Esophagus muscularis mucosa (tissue), 4 donors: ENCODE results near the gene APOC1. TPM values are rescaled to one million over a fixed set of nuclear protein-coding genes. Genes with fewer than 3 reads are reported as not detected.
"Not testable (repeated sequence)": the region's sequence is repeated elsewhere in the genome, so short reads cannot be mapped to it uniquely, and the experiment has no call there.

Experiments used
- DNase-seq: peaks from one replicate; pipeline ENCODE4 v3.0.0-alpha.2; 2017; ENCODE audit errors: extremely low spot score
- H3K27ac ChIP-seq, 4 donors: fragments of 200-600 bp; sonication (generic); replicated peaks in 1 of 4; 1 replicate in 3 of 4; 2 replicates in 1 of 4; pipeline ENCODE4 v1.5.1; 2016 to 2019; ENCODE audit warnings: mild to moderate bottlenecking in 1 of 4
- H3K27me3 ChIP-seq, 4 donors: fragments of 200-600 bp; sonication (generic); one replicate each; pipeline versions ENCODE4 v1.5.1 to v1.6.0; 2016 to 2019
- H3K36me3 ChIP-seq, 4 donors: fragments of 200-600 bp; sonication (generic); one replicate each; pipeline ENCODE4 v1.5.1; 2016 to 2019
- H3K4me1 ChIP-seq, 4 donors: fragments of 200-600 bp; sonication (generic); one replicate each; pipeline ENCODE4 v1.5.1; 2016 to 2019
- H3K4me3 ChIP-seq, 4 donors: fragments of 200-600 bp; sonication (generic); 1 replicate in 2 of 4; 2 replicates in 2 of 4; pipeline ENCODE4 v1.5.1; 2016 to 2019; ENCODE audit warnings: mild to moderate bottlenecking in 4 of 4, moderate library complexity in 1 of 4
- H3K9me3 ChIP-seq, 4 donors: fragments of 200-600 bp; sonication (generic); 1 replicate in 3 of 4; 2 replicates in 1 of 4; pipeline ENCODE4 v1.5.1; 2016 to 2019
- EP300 ChIP-seq: sonication (generic); formaldehyde crosslinking; IDR thresholded peaks from one replicate; pipeline ENCODE4 v1.6.1; 2017; ENCODE audit warnings: antibody characterized with exemption
- POLR2A ChIP-seq: fragments of 450-650 bp; IDR thresholded peaks from one replicate; pipeline ENCODE4 v1.6.1; 2017; ENCODE audit warnings: antibody characterized with exemption, moderate library complexity, mild to moderate bottlenecking, low read depth
- POLR2AphosphoS5 ChIP-seq, 2 donors: sonication (generic); formaldehyde crosslinking; IDR thresholded peaks; one replicate each; pipeline ENCODE4 v1.6.1; 2017; ENCODE audit warnings: antibody characterized with exemption in 2 of 2
- WGBS: methylation state at CpG from one replicate; pipeline ENCODE4 v1.1.5; 2018; 5-methylcytosine and 5-hydroxymethylcytosine counted together
- intact Hi-C: fragments of 100-400 bp; cut with DNase I; formaldehyde crosslinking; loops from one replicate; pipeline ENCODE4 v1.15.1; 2023
- total RNA-seq, 4 donors: library from RNA; depleted of rRNA; stranded (reverse); fragments of >200 nt; gene quantifications; one replicate each; pipeline versions ENCODE4 v1.1.0 to v1.2.1, GENCODE V29; 2016
- TF ChIP-seq, protein P1 (sequence below), 3 experiments: fragments of 200-600 bp in 2 of 3; fragments of 450-650 bp in 1 of 3; sonication (generic) in 2 of 3; IDR thresholded peaks; one replicate each; pipeline ENCODE4 v1.5.1; 2017 to 2019; ENCODE audit warnings: antibody characterized with exemption in 3 of 3, mild to moderate bottlenecking in 2 of 3, moderate library complexity in 1 of 3

APOC1 gene
- total RNA-seq, 4 donors from 2014 or later: 2.5 TPM; not detected in 3

DNA sequence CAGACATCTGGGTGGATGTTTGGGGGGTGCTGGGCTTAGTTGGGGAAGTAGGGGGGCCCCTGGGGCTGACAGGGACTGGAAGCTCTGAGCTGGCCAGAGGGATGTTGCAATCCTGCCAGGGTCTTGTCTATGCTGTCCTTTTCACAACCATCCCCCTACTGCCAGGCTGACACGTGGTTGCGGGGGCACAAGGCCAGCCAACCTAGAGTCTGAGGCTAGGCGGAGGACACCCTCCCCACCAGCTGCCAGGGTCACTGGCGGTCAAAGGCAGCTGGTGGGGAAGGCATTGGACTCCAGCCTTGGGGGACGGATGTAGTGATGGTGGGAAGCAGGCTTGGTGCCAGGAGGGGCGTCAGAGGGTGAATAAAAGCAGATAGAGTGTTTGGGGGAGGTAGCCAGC lies 1.6 kb upstream of the APOC1 start:
- peaks cover 0 to 26% (median 0%) of the 10 kb centered on the region in 4 donors for H3K27me3 ChIP-seq
- intact Hi-C loops: no loop called here
- DNase-seq: no peak
- no peaks in the 10 kb centered on the region for H3K9me3 ChIP-seq
- TF ChIP-seq, protein P1, sequence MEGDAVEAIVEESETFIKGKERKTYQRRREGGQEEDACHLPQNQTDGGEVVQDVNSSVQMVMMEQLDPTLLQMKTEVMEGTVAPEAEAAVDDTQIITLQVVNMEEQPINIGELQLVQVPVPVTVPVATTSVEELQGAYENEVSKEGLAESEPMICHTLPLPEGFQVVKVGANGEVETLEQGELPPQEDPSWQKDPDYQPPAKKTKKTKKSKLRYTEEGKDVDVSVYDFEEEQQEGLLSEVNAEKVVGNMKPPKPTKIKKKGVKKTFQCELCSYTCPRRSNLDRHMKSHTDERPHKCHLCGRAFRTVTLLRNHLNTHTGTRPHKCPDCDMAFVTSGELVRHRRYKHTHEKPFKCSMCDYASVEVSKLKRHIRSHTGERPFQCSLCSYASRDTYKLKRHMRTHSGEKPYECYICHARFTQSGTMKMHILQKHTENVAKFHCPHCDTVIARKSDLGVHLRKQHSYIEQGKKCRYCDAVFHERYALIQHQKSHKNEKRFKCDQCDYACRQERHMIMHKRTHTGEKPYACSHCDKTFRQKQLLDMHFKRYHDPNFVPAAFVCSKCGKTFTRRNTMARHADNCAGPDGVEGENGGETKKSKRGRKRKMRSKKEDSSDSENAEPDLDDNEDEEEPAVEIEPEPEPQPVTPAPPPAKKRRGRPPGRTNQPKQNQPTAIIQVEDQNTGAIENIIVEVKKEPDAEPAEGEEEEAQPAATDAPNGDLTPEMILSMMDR (IDR thresholded peaks at IDR 0.05): no peak
- TF ChIP-seq POLR2AphosphoS5 (IDR thresholded peaks at IDR 0.05): no peak
- no peak for TF ChIP-seq POLR2A
- TF ChIP-seq EP300: no peak
- no peak overlapping the region for H3K27ac ChIP-seq
- no peak overlapping the region for H3K4me3 ChIP-seq
- no peaks in the 10 kb centered on the region for H3K36me3 ChIP-seq
- H3K4me1 ChIP-seq: peaks cover 5 to 35% (median 28%) of the 10 kb centered on the region in 4 donors
- 39% methylated on average over 6 of the region's 6 CpGs for WGBS

DNA sequence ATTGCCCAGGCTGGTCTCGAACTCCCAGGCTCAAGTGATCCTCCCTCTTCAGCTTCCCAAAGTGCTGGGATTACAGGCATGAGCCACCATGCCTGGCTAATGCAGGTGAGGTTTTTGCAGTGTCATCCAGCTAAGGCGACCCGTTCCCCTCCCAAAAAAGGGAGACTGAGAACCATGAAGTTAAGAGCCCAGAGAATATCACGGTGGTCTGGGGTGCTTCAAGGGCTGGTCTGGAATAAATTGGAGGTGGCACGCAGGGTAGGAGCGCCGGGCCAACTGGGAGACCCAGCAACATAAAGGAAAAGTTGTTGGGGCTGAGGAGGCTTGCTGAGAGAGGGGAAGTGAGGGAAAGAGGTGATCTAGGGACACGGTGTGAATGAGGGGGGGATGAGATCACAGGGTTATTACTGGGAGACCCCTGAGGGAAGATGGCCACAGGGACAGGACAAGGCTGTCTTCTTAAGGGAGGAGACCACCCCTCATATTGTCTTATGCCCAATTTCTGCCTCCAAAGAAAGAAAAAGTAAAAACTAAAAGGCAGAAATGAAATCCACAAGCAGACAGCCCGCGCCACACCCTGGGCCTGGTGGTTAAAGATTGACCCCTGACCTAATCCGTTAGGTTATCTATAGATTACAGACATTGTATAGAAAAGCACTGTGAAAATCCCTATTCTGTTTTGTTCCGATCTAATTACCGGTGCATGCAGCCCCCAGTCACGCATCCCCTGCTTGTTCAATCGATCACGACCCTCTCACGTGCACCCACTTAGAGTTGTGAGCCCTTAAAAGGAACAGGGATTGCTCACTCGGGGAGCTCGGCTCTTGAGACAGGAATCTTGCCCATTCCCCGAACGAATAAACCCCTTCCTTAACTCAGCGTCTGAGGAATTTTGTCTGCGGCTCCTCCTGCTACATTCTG lies 636 bp upstream of the APOC1 start:
- DNase-seq, intact Hi-C loops, H3K36me3 ChIP-seq, H3K9me3 ChIP-seq, H3K27ac ChIP-seq: not testable (repeated sequence)
- peak overlapping the region in 2 of 4 donors; percentile 53 to 61 for H3K4me3 ChIP-seq
- peaks cover 5 to 35% (median 28%) of the 10 kb centered on the region in 4 donors for H3K4me1 ChIP-seq
- 66% methylated on average over 23 of the region's 23 CpGs for WGBS
- peaks cover 0 to 19% (median 0%) of the 10 kb centered on the region in 4 donors for H3K27me3 ChIP-seq

DNA sequence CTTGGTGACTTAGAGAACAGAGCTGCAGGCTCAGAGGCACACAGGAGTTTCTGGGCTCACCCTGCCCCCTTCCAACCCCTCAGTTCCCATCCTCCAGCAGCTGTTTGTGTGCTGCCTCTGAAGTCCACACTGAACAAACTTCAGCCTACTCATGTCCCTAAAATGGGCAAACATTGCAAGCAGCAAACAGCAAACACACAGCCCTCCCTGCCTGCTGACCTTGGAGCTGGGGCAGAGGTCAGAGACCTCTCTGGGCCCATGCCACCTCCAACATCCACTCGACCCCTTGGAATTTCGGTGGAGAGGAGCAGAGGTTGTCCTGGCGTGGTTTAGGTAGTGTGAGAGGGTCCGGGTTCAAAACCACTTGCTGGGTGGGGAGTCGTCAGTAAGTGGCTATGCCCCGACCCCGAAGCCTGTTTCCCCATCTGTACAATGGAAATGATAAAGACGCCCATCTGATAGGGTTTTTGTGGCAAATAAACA lies 9.9 kb downstream of the APOC1 start:
- no peak for TF ChIP-seq POLR2AphosphoS5 (IDR thresholded peaks at IDR 0.05)
- TF ChIP-seq, protein P1 (IDR thresholded peaks at IDR 0.05): no peak
- TF ChIP-seq EP300: no peak
- TF ChIP-seq POLR2A: no peak
- 77% methylated on average over 8 of the region's 8 CpGs for WGBS
- Histone ChIP-seq H3K36me3 (no peaks in the 10 kb centered on the region), H3K4me1 (peaks cover 9 to 34% (median 24%) of the 10 kb centered on the region in 4 donors), H3K27ac (peak overlapping the region in 1 of 4 donors; percentile 59), H3K27me3 (no peaks in the 10 kb centered on the region), H3K4me3 (no peak overlapping the region), H3K9me3 (no peaks in the 10 kb centered on the region)
- no peak for DNase-seq
- intact Hi-C loops: no loop called here

DNA sequence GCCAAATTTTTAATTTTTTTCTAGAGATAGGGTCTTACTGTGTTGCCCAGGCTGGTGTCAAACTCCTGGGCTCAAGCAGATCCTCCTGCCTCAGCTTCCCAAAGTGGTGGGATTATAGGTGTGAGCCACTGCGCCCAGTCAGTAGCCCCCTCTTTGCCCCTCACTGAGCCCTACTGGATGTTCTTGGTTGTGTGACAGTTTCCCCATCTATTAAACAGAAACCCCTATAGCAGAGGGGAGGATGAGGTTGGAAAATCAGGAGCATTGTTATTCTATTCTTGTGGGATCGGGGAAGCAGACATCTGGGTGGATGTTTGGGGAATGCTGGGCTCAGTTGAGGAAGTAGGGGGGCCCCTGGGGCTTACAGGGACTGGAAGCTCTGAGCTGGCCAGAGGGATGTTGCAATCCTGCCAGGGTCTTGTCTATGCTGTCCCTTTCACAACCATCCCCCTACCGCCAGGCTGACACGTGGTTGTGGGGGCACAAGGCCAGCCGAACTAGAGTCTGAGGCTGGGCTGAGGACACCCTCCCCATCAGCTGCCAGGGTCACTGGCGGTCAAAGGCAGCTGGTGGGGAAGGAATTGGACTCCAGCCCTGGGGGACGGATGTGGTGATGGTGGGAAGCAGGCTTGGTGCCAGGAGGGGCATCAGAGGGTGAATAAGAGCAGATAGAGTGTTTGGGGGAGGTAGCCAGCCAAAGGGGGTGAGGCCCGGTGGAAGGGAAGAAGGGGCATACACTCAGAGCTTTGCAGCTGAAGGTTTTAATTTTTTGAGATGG lies 10.9 kb downstream of the APOC1 start:
- Histone ChIP-seq H3K4me3 (no peak overlapping the region), H3K4me1 (peaks cover 9 to 34% (median 24%) of the 10 kb centered on the region in 4 donors), H3K27me3 (no peaks in the 10 kb centered on the region), H3K9me3 (no peaks in the 10 kb centered on the region), H3K27ac (peak overlapping the region in 2 of 4 donors; percentile 31 to 59), H3K36me3 (no peaks in the 10 kb centered on the region)
- WGBS: 62% methylated on average over 6 of the region's 8 CpGs
- no peak for TF ChIP-seq POLR2A
- peak; percentile 23 to 33 for TF ChIP-seq POLR2AphosphoS5 (IDR thresholded peaks at IDR 0.05)
- intact Hi-C loops: no loop called here
- no peak for DNase-seq

DNA sequence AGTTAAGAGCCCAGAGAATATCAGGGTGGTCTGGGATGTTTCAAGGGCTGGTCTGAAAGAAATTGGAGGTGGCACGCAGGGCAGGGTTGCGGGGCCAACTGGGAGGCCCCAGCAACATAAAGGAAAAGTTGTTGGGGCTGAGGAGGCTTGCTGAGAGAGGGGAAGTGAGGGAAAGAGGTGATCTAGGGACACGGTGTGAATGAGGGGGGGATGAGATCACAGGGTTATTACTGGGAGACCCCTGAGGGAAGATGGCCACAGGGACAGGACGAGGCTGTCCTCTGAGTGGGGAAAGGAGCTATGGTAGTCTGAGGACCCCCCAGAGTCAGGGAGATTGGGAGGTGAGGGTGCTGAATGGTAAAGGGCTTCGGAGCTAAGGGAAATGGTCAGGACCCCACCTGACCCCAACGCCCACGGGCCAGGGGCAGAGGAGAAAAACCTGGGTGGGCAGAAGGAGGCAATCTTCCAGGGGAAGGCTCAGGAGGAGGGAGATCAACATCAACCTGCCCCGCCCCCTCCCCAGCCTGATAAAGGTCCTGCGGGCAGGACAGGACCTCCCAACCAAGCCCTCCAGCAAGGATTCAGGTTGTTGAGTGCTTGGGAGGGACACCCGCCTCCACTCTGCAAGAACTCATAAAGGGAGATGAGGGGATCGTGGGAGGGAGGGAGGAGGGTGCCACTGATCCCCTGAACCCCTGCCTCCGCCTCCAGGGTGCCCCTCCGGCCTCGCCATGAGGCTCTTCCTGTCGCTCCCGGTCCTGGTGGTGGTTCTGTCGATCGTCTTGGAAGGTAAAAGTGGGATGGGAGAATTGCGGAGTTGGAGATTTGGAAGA lies 12.1 kb downstream of the APOC1 start:
- peak overlapping the region in 3 of 4 donors; percentile 36 to 46 (median 38) for H3K4me3 ChIP-seq
- 58% methylated on average over 18 of the region's 19 CpGs for WGBS
- intact Hi-C loops: not testable (repeated sequence)

More for the DNA sequence above, 12.1 kb downstream of the APOC1 start:
- not testable (repeated sequence) for H3K27me3 ChIP-seq, H3K36me3 ChIP-seq, H3K9me3 ChIP-seq, DNase-seq, H3K27ac ChIP-seq
- peaks cover 9 to 34% (median 24%) of the 10 kb centered on the region in 4 donors for H3K4me1 ChIP-seq
